Activated CD8-positive, alpha-beta memory T cell treated with anti-CD3 and anti-CD28 coated beads, Interleukin-2, amount 50 U/mL, for 24 hours (primary cell): ENCODE data around the gene OPHN1.
"Not testable (repeated sequence)": the region's sequence is repeated elsewhere in the genome, so short reads cannot be mapped to it uniquely, and the experiment has no call there.

Experiments used
- DNase-seq: peaks from one replicate; pipeline ENCODE4 v3.0.0-alpha.2; 2020; ENCODE audit errors: extremely low read depth

OPHN1 gene

DNA sequence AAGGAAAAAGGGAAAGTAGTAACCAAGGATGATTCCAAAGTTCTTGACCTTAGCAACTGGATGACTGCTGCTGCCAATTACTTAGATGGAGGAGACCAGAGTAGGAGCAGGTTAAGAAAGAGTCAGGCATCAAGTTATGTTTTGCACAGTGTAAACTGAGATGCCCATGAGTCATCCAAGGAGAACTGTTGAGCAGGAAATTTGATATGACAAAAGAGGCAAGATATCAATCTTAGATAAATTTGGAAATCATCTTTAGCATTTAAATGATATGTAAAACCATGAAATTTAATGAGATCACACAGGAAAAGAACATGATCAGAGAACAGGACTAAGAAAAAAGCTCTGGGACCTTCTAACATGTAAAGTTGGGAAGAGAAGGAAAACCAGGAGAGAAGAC lies 361.3 kb downstream of the OPHN1 start:
- no peak for DNase-seq

- DNase-seq: not testable (repeated sequence)
Measured at GRCh38 chrX:68070119-68070518, 363.2 kb downstream of the OPHN1 start.

DNA sequence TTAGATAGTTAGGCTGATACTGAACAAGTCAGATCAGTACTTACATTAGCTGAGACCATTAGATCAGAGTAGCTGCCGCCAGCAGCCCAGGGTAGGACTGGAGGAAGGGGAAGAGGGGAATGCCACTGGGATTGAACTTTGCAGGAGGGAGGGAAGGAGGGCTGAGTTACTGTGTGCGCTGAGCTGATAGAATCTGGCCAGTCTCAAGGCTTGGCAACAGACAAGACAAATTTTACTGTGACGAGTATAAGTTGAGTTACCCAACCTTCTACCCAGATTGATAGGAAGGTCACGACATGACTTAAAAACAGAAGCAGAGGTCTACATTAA lies 372.1 kb downstream of the OPHN1 start:
- DNase-seq: no peak

- no peak for DNase-seq
Measured at GRCh38 chrX:68060506-68061205, 372.6 kb downstream of the OPHN1 start.

DNA sequence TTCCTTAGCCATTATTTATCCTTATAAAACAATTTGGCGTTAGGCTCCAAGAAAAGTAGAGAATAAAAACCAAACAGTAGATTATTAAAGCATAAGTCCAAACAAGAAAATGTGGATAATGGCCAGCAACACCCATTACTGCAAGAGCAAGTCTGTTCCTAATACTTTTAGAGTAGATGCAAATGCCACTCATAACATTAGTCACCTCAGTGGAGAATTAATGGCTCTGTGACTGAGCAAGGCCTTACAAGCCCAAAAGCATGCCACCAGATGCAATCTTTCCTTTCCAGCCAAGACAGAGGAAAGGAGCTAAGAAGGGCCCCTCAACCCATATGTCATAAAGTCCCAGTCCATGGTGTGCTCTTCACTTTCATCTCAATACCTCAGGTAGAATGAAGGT lies 373.8 kb downstream of the OPHN1 start:
- no peak for DNase-seq

DNA sequence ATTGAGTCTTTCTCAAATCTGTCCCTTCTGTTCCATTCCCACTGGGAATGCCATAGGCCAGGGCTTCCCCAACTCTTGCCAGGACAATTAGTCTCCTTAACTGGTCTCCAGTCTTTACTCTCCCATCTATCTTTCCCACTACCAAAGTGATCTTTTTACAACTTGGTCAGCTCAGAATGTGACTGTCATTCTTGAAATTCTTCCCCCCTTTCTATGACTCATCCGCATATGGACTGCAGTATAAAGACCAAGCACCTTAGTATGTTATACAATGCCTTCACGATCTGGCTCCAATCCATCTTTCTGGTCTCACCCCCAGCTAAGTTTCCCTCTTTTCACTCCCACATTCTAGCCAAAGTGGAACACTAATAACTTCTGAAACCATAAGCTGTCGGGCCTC lies 383.8 kb downstream of the OPHN1 start:
- no peak for DNase-seq

DNA sequence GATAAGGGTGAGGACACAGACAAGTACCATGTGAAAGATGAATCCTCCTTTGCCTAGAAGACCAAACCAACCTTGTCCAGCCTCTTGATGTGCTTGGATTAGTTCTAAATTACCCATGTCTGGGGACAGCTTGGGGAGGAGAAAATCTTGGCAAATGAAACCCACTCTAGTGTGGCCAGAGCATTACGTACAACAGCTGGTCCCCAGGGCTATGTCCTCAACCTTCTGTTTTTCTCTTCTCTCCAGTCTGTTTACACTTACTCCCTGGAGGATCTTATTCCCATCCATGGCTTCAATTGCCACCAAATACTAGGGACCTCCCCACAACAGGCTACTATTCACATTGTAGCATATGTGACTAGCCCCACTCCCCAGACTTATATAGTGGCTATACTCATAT lies 384.5 kb downstream of the OPHN1 start:
- no peak for DNase-seq

DNA sequence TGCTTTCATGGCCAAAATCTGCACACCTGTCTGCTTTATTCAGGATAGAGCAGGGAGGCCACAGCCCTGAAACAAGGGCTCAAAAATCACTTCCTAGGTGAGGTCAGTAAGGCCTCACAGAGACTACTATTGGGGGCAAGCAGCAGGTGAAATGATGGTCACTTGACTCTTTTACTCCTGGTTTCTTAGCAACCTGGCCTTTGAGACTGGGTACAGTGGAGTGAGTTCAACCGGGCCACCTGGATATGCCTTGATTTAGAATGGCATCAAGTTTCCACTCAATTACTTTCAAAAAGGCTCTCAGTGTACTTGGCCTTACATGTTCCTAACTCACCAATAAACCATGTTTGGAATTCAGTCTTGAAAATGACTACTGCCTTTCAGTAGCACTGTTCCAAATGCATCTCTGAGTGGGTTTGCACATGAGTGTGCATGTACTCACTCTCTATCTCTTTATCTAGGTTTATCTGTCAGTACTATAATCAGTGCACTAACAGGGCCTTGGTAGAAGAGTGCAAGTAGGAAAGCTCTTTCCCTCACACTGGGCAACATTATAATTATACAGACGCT lies 388.2 kb downstream of the OPHN1 start:
- no peak for DNase-seq

- no peak for DNase-seq
Measured at GRCh38 chrX:68043713-68044438, 389.4 kb downstream of the OPHN1 start.

DNA sequence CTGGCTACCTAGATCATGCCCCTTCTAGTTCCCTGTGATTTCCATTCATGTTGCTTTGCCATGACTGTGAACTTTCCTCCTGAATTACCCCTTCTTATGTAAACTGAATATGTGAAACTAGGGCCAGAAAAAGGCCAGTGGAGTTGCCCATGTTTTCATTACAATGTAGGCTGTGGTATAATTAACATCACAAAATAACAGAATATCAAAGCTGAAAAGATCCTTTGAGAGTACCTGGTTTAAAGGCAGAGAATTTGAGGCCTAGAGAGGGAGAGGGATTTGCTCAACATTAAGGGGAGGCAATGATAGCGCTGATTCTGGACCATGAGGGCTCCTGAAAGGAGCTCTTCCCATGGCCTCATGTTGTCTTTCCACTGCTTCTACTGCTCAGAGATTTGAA lies 392.2 kb downstream of the OPHN1 start:
- DNase-seq: no peak

GRCh38 chrX:68018248-68019203 lies 414.8 kb downstream of the OPHN1 start:
- DNase-seq: no peak

DNA sequence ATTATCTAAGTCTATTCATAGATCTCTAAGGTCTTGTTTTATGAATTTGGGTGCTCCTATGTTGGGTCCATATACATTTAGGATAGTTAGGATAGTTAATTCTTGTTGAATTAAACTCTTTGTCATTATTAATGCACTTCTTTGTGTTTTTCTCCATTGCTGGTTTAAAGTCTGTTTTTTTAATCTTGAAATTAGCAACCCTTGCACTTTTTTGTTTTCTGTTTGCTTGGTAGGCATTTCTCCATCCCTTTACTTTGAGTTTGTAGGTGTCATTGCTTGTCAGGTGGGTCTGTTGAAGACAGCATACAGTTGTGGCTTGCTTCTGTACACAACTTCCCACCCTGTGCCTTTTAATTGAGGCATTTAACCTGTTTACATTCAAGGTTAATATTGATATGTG lies 434.8 kb downstream of the OPHN1 start:
- DNase-seq: no peak
